SU-DHL-6 (cell line): Measurements from ENCODE around the gene ZNF622.

Source experiments
- EZH2phosphoT487 ChIP-seq: fragments of 200-600 bp; sonication (generic), shearing (Covaris generic); conservative IDR thresholded peaks from 2 replicates; pipeline ENCODE4 v1.6.1; 2018; ENCODE audit warnings: mild to moderate bottlenecking, antibody characterized with exemption, low read length, moderate library complexity, mixed read lengths
- TF ChIP-seq, protein P1 (sequence below): fragments of 200-600 bp; sonication (generic); IDR thresholded peaks from one replicate; pipeline ENCODE4 v1.5.1; 2017; ENCODE audit warnings: antibody characterized with exemption, mild to moderate bottlenecking, low read length, moderate library complexity; ENCODE audit not compliant: insufficient read depth, poor library complexity, severe bottlenecking

DNA sequence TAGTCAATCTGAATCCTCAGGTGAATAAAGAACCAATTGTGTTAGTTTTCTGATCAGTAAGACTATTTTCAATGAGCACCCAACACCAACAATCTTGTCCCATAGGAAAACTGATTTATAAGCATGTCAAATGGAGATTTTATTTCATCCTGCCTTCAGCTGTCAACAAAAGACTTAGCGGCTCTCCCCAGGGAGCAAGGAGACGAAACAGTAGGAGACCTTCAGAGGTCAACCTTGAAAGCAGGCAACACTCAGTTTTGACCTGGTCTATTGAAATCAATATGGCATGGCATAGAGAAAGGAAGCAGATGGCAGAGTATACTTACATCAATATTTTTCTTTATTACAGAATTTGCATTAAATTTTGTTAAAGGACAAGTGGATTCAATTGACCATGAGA lies 34.1 kb downstream of the ZNF622 start:
- no peak for TF ChIP-seq EZH2phosphoT487
- TF ChIP-seq, protein P1, sequence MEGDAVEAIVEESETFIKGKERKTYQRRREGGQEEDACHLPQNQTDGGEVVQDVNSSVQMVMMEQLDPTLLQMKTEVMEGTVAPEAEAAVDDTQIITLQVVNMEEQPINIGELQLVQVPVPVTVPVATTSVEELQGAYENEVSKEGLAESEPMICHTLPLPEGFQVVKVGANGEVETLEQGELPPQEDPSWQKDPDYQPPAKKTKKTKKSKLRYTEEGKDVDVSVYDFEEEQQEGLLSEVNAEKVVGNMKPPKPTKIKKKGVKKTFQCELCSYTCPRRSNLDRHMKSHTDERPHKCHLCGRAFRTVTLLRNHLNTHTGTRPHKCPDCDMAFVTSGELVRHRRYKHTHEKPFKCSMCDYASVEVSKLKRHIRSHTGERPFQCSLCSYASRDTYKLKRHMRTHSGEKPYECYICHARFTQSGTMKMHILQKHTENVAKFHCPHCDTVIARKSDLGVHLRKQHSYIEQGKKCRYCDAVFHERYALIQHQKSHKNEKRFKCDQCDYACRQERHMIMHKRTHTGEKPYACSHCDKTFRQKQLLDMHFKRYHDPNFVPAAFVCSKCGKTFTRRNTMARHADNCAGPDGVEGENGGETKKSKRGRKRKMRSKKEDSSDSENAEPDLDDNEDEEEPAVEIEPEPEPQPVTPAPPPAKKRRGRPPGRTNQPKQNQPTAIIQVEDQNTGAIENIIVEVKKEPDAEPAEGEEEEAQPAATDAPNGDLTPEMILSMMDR, result no peak
